Transverse colon (tissue), 4 donors: ENCODE data around the gene AGRN. TPM values are rescaled to one million over a fixed set of nuclear protein-coding genes. Genes with fewer than 3 reads are reported as not detected.
"Not testable (repeated sequence)": the region's sequence is repeated elsewhere in the genome, so short reads cannot be mapped to it uniquely, and the experiment has no call there.

ENCODE experiments used
- DNase-seq: peaks from one replicate; pipeline ENCODE4 v3.0.0-alpha.2; 2019
- H3K27ac ChIP-seq, 4 donors: fragments of 200-600 bp; sonication (generic); 2 replicates each; pipeline ENCODE4 v1.5.1; 2016 to 2018; ENCODE audit warnings: inconsistent platforms in 4 of 4
- H3K27me3 ChIP-seq: fragments of 200-600 bp; sonication (generic); 2 replicates; pipeline ENCODE4 v1.5.1; 2017; ENCODE audit warnings: inconsistent platforms
- H3K36me3 ChIP-seq, 4 donors: fragments of 200-600 bp; sonication (generic); 2 replicates each; pipeline ENCODE4 v1.5.1; 2017 to 2019; ENCODE audit warnings: inconsistent platforms in 4 of 4
- H3K4me1 ChIP-seq, 4 donors: fragments of 200-600 bp; sonication (generic); 2 replicates each; pipeline ENCODE4 v1.5.1; 2017 to 2020; ENCODE audit warnings: inconsistent platforms in 4 of 4
- H3K4me3 ChIP-seq, 4 donors: fragments of 200-600 bp; sonication (generic); 1 replicate in 1 of 4; 2 replicates in 3 of 4; pipeline versions ENCODE4 v1.5.1 to v1.6.1; 2017 to 2019; ENCODE audit warnings: inconsistent platforms in 4 of 4
- H3K9me3 ChIP-seq, 2 donors: fragments of 200-600 bp; sonication (generic); 2 replicates each; pipeline ENCODE4 v1.5.1; 2017 to 2019; ENCODE audit warnings: inconsistent platforms in 2 of 2
- EP300 ChIP-seq: sonication (generic); formaldehyde crosslinking; IDR thresholded peaks from one replicate; pipeline ENCODE4 v1.6.1; 2017; ENCODE audit warnings: antibody characterized with exemption, low read depth
- POLR2A ChIP-seq: fragments of 450-650 bp; IDR thresholded peaks from one replicate; pipeline ENCODE4 v1.6.1; 2016; ENCODE audit warnings: antibody characterized with exemption, mild to moderate bottlenecking, moderate library complexity
- POLR2AphosphoS5 ChIP-seq, 3 donors: sonication (generic); formaldehyde crosslinking; IDR thresholded peaks; one replicate each; pipeline ENCODE4 v1.6.1; 2016; ENCODE audit warnings: antibody characterized with exemption in 3 of 3
- WGBS, 2 donors: methylation state at CpG; one replicate each; pipeline ENCODE4 v1.1.5; 2018; ENCODE audit warnings: low coverage in 1 of 2; 5-methylcytosine and 5-hydroxymethylcytosine counted together
- in situ Hi-C, 4 donors: fragments of 200-750 bp; cut with MboI; loops; one replicate each; pipeline versions ENCODE4 v1.15.0 to v1.15.1; 2017; ENCODE audit warnings: low sequenced_read_pairs in 3 of 4, low pct_ligation_motif_present in 1 of 4, low pct_unique_long_range_greater_than_20kb in 1 of 4
- intact Hi-C: fragments of 100-400 bp; cut with DNase I; formaldehyde crosslinking; loops from one replicate; pipeline ENCODE4 v1.15.1; 2023; ENCODE audit warnings: low total_unique reads
- total RNA-seq, 4 donors: library from RNA; depleted of rRNA; stranded (reverse); fragments of >200 nt; gene quantifications; one replicate each; pipeline ENCODE4 v1.1.0, GENCODE V29; 2016
- TF ChIP-seq, protein P1 (sequence below), 5 experiments: fragments of 200-600 bp in 3 of 5; fragments of 450-650 bp in 2 of 5; sonication (generic) in 3 of 5; IDR thresholded peaks; 1 replicate in 2 of 5; 2 replicates in 3 of 5; pipeline ENCODE4 v1.5.1; 2016 to 2017; ENCODE audit warnings: antibody characterized with exemption in 5 of 5, inconsistent platforms in 3 of 5, mild to moderate bottlenecking in 2 of 5, moderate library complexity in 1 of 5

AGRN gene
- total RNA-seq, 4 donors from 2014 or later: 25.4 to 132 (median 44.8) TPM

- Histone ChIP-seq H3K4me1 (peaks cover 0 to 6% (median 2%) of the 10 kb centered on the region in 4 donors), H3K27me3 (peaks cover 53% of the 10 kb centered on the region), H3K36me3 (no peaks in the 10 kb centered on the region), H3K4me3 (no peak overlapping the region), H3K9me3 (peaks cover 8 to 10% of the 10 kb centered on the region in 2 donors), H3K27ac (no peak overlapping the region)
- TF ChIP-seq POLR2AphosphoS5 (IDR thresholded peaks at IDR 0.05) (no peak), POLR2A (no peak), EP300 (no peak)
- TF ChIP-seq, protein P1, sequence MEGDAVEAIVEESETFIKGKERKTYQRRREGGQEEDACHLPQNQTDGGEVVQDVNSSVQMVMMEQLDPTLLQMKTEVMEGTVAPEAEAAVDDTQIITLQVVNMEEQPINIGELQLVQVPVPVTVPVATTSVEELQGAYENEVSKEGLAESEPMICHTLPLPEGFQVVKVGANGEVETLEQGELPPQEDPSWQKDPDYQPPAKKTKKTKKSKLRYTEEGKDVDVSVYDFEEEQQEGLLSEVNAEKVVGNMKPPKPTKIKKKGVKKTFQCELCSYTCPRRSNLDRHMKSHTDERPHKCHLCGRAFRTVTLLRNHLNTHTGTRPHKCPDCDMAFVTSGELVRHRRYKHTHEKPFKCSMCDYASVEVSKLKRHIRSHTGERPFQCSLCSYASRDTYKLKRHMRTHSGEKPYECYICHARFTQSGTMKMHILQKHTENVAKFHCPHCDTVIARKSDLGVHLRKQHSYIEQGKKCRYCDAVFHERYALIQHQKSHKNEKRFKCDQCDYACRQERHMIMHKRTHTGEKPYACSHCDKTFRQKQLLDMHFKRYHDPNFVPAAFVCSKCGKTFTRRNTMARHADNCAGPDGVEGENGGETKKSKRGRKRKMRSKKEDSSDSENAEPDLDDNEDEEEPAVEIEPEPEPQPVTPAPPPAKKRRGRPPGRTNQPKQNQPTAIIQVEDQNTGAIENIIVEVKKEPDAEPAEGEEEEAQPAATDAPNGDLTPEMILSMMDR (IDR thresholded peaks at IDR 0.05): no peak
- in situ Hi-C loops: no loop called here
- no peak for DNase-seq
- 73 to 82% methylated on average over 7 of the region's 7 CpGs for WGBS, 2 donors
- intact Hi-C loops: no loop called here
Observed at GRCh38 chr1:992362-992761, 27.6 kb upstream of the AGRN start.

GRCh38 chr1:993379-993995, 26.4 kb upstream of the AGRN start:
- intact Hi-C loops: no loop called here
- DNase-seq: no peak
- peaks cover 60% of the 10 kb centered on the region for H3K27me3 ChIP-seq
- in situ Hi-C loops: no loop called here
- no peak overlapping the region for H3K27ac ChIP-seq
- WGBS, 2 donors: 80% methylated on average over 15 of the region's 15 CpGs; no CpG with 5 or more reads in 1 of the 2 donors
- TF ChIP-seq POLR2AphosphoS5 (IDR thresholded peaks at IDR 0.05) (no peak), POLR2A (no peak), EP300 (no peak)
- TF ChIP-seq, protein P1 (IDR thresholded peaks at IDR 0.05): no peak
- no peak overlapping the region for H3K4me3 ChIP-seq
- peaks cover 8 to 10% of the 10 kb centered on the region in 2 donors for H3K9me3 ChIP-seq
- H3K4me1 ChIP-seq: peaks cover 0 to 10% (median 6%) of the 10 kb centered on the region in 4 donors
- no peaks in the 10 kb centered on the region for H3K36me3 ChIP-seq

DNA sequence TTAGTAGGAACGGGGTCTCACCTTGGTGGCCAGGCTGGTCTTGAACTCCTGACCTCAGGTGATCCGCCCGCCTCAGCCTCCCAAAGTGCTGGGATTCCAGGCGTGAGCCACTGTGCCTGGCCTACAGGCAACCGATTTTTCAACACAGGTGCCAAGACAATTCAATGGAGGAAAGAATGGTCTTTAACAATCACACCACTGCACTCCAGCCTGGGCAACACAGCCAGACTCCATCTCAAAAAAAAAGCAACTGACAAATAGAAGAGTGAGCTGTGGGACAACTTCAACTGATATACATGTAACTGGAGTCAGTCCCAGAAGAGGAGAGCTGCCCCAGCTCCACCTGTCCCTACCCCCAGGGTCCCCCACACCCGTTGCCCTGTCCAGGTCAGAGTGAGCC, 25.4 kb upstream of the AGRN start:
- DNase-seq: not testable (repeated sequence)

GRCh38 chr1:995665-996633, 24.0 kb upstream of the AGRN start:
- in situ Hi-C loops: no loop called here
- no peak for DNase-seq
- no peak overlapping the region for H3K27ac ChIP-seq
- 10 to 38% methylated on average over 6 to 25 of the region's 30 CpGs for WGBS, 2 donors
- peaks cover 8 to 10% of the 10 kb centered on the region in 2 donors for H3K9me3 ChIP-seq
- peaks cover 8 to 32% (median 28%) of the 10 kb centered on the region in 4 donors for H3K4me1 ChIP-seq
- TF ChIP-seq POLR2AphosphoS5 (IDR thresholded peaks at IDR 0.05): no peak
- TF ChIP-seq, protein P1 (IDR thresholded peaks at IDR 0.05): no peak
- TF ChIP-seq EP300: no peak
- TF ChIP-seq POLR2A: no peak
- intact Hi-C loops: no loop called here
- H3K27me3 ChIP-seq: peaks cover 68% of the 10 kb centered on the region
- no peak overlapping the region for H3K4me3 ChIP-seq
- no peaks in the 10 kb centered on the region for H3K36me3 ChIP-seq

More for the DNA sequence above, 25.4 kb upstream of the AGRN start:
- H3K4me3 ChIP-seq, intact Hi-C loops, in situ Hi-C loops, H3K36me3 ChIP-seq, H3K27ac ChIP-seq: not testable (repeated sequence)
- H3K27me3 ChIP-seq: peaks cover 66% of the 10 kb centered on the region
- H3K4me1 ChIP-seq: peaks cover 4 to 20% (median 17%) of the 10 kb centered on the region in 4 donors
- 89% methylated on average over 6 of the region's 6 CpGs; no CpG with 5 or more reads in 1 of the 2 donors for WGBS, 2 donors
- peaks cover 8 to 10% of the 10 kb centered on the region in 2 donors for H3K9me3 ChIP-seq
